ENCODE results near the gene TIMD4. TPM values are rescaled to one million over a fixed set of nuclear protein-coding genes. Genes with fewer than 3 reads are reported as not detected.

TIMD4 gene
- total RNA-seq, 1 donor from 2014 or later, result under 0.01 TPM

Other genes starting within 250 kb of the TIMD4 start
- not detected for gene PPP1R2B, start 112.9 kb downstream of the TIMD4 start, total RNA-seq
- gene HAVCR1, start 95.9 kb upstream of the TIMD4 start, total RNA-seq, result 0.82 TPM
- 7.3 TPM for gene HAVCR2, start 145.8 kb upstream of the TIMD4 start, total RNA-seq
- 44.4 TPM for gene MED7, start 179.6 kb upstream of the TIMD4 start, total RNA-seq
- gene GARIN3, start 203.0 kb upstream of the TIMD4 start, total RNA-seq, result not detected
- not detected for gene ITK, start 217.6 kb upstream of the TIMD4 start, total RNA-seq

All from frontal cortex (tissue), 1 donor.